Naive thymus-derived CD8-positive, alpha-beta T cell (primary cell): ENCODE results near the gene RBBP8. TPM values are rescaled to one million over a fixed set of nuclear protein-coding genes. Genes with fewer than 3 reads are reported as not detected.

Source experiments
- ATAC-seq, 2 donors: fragments of 150-1000 bp; cut with Tn5 transposase in 1 of 2; sonication (Bioruptor Pico), chemical (Tn5 transposase) in 1 of 2; 1 replicate in 1 of 2; 2 replicates in 1 of 2; pipeline ENCODE4 v1.10.0; 2021; ENCODE audit warnings: mild to moderate bottlenecking in 2 of 2, moderate library complexity in 2 of 2
- POLR2A ChIA-PET: fragments of 350-600 bp; sonication (Branson Sonifier 250); formaldehyde crosslinking; loops from one replicate; lab custom pipeline; 2021; ENCODE audit warnings: antibody characterized with exemption; lab: Charles Lee
- DNase-seq, 10 donors: peaks; one replicate each; pipeline versions ENCODE4 v3.0.0 to v3.0.0-alpha.2; 2020 to 2022
- H3K27ac Mint-ChIP-seq, 10 donors: one replicate each; pipeline ENCODE4 v1.8.0; 2020 to 2022; ENCODE audit warnings: mild to moderate bottlenecking in 10 of 10, mixed read lengths in 10 of 10, moderate library complexity in 4 of 10, inconsistent platforms in 1 of 10
- H3K27me3 Mint-ChIP-seq, 5 donors: one replicate each; pipeline ENCODE4 v1.8.0; 2021 to 2022; ENCODE audit warnings: mixed read lengths in 5 of 5
- H3K36me3 Mint-ChIP-seq, 3 donors: one replicate each; pipeline ENCODE4 v1.8.0; 2020 to 2022; ENCODE audit warnings: mixed read lengths in 3 of 3, mild to moderate bottlenecking in 2 of 3, inconsistent platforms in 1 of 3
- H3K4me1 Mint-ChIP-seq, 4 donors: one replicate each; pipeline ENCODE4 v1.8.0; 2021 to 2022; ENCODE audit warnings: mixed read lengths in 4 of 4
- H3K4me3 Mint-ChIP-seq, 10 donors: one replicate each; pipeline ENCODE4 v1.8.0; 2020 to 2022; ENCODE audit warnings: mild to moderate bottlenecking in 10 of 10, mixed read lengths in 10 of 10, moderate library complexity in 6 of 10, inconsistent platforms in 1 of 10
- H3K9me3 Mint-ChIP-seq, 9 donors: one replicate each; pipeline ENCODE4 v1.8.0; 2020 to 2022; ENCODE audit warnings: mixed read lengths in 9 of 9, mild to moderate bottlenecking in 3 of 9, inconsistent platforms in 1 of 9, moderate library complexity in 1 of 9
- polyA plus RNA-seq, 3 donors: library from polyadenylated mRNA; unstranded; fragments of 300-500 nt; fragmentation: Illumina TruSeq; gene quantifications; one replicate each; pipeline ENCODE4 v1.2.3, GENCODE V29; 2021
- total RNA-seq, 8 experiments: library from RNA in 2 of 8; stranded (reverse) in 2 of 8; gene quantifications; one replicate each; pipeline ENCODE4 v1.2.3 and lab custom pipeline; 2021 to 2026

Gene RBBP8
- total and polyA plus RNA-seq, 5 experiments from 2014 or later: 0.69 to 2.3 (median 1.2) TPM

DNA sequence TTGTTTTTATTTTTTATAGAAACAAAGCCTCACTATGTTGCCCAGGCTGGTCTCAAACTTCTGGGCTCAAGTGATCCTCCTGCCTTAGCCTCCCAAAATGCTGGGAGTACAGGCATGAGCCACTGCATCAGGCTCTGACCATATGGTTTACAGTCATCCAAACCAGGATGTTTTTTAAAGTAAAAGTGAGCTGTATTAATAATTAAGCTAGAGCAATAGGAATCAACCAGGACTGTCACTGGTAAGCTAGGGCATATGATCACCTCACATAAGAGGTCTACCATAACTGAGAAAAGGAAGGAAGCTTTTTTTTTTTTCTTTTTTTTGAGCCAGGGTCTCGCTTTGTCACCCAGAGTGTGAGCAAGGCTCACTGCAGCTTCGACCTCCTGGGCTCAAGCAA lies 8.5 kb upstream of the RBBP8 start:
- ATAC-seq (no peak), DNase-seq (no peak)
- H3K4me3 Mint-ChIP-seq: no peak overlapping the region
- no peaks in the 10 kb centered on the region for H3K27me3 Mint-ChIP-seq
- H3K4me1 Mint-ChIP-seq: no peaks in the 10 kb centered on the region
- H3K27ac Mint-ChIP-seq: no peak overlapping the region
- no peaks in the 10 kb centered on the region for H3K9me3 Mint-ChIP-seq
- POLR2A ChIA-PET: no interaction called here
- H3K36me3 Mint-ChIP-seq: peaks cover 0 to 2% (median 0%) of the 10 kb centered on the region in 3 donors

DNA sequence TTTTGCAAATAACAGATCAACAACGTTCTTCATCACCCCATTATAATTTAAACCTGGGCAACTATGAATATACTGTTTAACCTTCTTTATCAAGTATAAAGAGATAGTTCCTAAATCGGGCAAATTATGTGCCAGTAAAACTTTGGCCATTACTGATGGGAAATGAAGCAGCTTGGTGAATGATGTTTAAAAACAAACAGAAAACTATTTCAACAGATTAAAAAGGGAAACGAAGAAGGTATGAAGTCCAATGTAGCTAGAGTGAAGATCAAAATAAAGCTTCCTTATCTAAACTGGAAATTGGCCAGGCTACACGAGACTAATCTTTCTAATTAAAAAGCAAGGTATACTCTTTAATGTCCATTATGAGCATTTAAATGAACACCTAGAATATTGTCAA lies 6.7 kb upstream of the RBBP8 start:
- no peaks in the 10 kb centered on the region for H3K4me1 Mint-ChIP-seq
- POLR2A ChIA-PET: no interaction called here
- no peak for ATAC-seq

DNA sequence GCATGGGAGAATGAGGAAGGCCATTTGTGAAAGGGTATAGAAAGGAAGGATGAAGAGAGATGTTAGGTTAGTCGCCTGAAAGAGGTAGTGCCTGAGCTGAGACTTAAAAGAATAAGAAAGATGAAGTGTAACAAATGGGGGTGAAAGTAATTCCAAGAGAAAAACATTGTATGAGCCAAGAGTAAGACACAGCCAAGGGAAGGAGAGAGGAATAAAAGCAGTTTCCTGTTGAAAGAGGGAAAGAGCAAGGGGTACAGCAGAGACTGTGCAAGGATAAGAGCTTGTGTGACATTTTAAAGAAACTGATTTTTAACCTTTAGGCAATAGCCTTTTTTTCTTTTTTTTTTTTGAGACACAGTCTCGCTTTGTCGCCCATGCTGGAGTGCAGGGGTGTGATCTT lies 4.8 kb upstream of the RBBP8 start:
- H3K36me3 Mint-ChIP-seq: no peaks in the 10 kb centered on the region
- no peaks in the 10 kb centered on the region for H3K9me3 Mint-ChIP-seq
- DNase-seq (no peak), ATAC-seq (no peak)
- POLR2A ChIA-PET: no interaction called here
- H3K4me3 Mint-ChIP-seq: no peak overlapping the region
- peaks cover 0 to 3% (median 0%) of the 10 kb centered on the region in 5 donors for H3K27me3 Mint-ChIP-seq
- peak overlapping the region in 1 of 10 donors; percentile 0 for H3K27ac Mint-ChIP-seq
- peaks cover 2 to 6% (median 4%) of the 10 kb centered on the region in 4 donors for H3K4me1 Mint-ChIP-seq

More for the DNA sequence above, 6.7 kb upstream of the RBBP8 start:
- no peaks in the 10 kb centered on the region for H3K27me3 Mint-ChIP-seq
- H3K9me3 Mint-ChIP-seq: no peaks in the 10 kb centered on the region
- DNase-seq: no peak
- no peaks in the 10 kb centered on the region for H3K36me3 Mint-ChIP-seq
- H3K27ac Mint-ChIP-seq: no peak overlapping the region
- H3K4me3 Mint-ChIP-seq: no peak overlapping the region

DNA sequence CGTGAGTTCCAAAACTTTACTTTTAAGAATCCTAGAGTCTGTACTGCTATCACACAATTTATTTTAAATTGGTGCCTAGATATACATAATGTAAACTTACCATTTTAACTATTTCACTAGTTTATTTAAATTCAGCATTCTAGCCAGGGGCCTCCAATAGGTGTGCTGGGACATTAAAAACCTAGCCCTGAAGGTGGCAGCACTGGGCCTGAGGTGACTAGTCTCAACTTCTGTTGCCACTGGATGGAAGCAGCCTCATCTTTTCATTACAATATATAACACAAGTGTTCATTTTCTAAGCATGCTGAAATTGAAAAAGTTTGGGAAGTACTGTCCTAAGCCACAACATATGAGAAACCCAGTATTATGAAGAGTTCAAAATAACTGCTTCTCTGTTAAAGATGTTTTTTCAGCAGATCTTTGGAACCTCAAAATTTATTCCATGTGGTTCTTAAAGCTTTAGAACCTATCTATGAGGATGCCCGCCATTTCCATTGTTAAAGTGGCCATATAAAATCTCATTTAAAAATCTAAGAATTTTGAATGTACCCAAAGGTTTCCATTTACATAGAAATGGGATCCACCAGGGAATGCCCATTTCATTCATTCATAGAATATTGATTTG lies 2.9 kb upstream of the RBBP8 start:
- H3K4me3 Mint-ChIP-seq: no peak overlapping the region

DNA sequence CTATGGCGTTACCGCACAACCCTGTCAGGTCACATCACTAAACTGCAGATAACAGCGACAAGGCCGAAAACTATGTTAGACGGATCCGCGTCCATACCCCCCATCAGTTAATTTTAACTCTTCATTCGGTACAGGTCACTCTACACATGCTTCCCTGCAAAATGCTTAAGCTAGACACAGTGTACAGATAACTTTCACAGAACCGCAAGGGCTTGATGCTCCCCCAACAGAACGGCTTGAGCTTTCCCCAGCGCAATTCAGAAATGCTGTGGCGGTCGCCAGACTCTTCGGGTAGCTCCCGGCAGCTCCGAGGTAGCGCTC lies 283 bp upstream of the RBBP8 start:
- DNase-seq (no peak), ATAC-seq (no peak)
- Mint-ChIP-seq H3K27me3 (peaks cover 0 to 3% (median 0%) of the 10 kb centered on the region in 5 donors), H3K9me3 (no peaks in the 10 kb centered on the region), H3K4me1 (peaks cover 5 to 16% (median 10%) of the 10 kb centered on the region in 4 donors), H3K27ac (peak overlapping the region; percentile 10 to 88 (median 51)), H3K36me3 (no peaks in the 10 kb centered on the region), H3K4me3 (peak overlapping the region; percentile 85 to 96 (median 91))
- POLR2A ChIA-PET: interaction anchor here (1.3 kb wide), 1 partner anchor 138 kb away, joined by 3 read pairs; no protein-coding TSS in a partner anchor

More for the DNA sequence above, 2.9 kb upstream of the RBBP8 start:
- DNase-seq: peak; percentile 45 to 85 (median 70)
- H3K27me3 Mint-ChIP-seq: peaks cover 0 to 3% (median 0%) of the 10 kb centered on the region in 5 donors
- no peak overlapping the region for H3K27ac Mint-ChIP-seq
- peak; percentile 40 to 53 for ATAC-seq
- H3K4me1 Mint-ChIP-seq: peaks cover 5 to 16% (median 10%) of the 10 kb centered on the region in 4 donors
- H3K36me3 Mint-ChIP-seq: no peaks in the 10 kb centered on the region
- POLR2A ChIA-PET: no interaction called here
- H3K9me3 Mint-ChIP-seq: no peaks in the 10 kb centered on the region

DNA sequence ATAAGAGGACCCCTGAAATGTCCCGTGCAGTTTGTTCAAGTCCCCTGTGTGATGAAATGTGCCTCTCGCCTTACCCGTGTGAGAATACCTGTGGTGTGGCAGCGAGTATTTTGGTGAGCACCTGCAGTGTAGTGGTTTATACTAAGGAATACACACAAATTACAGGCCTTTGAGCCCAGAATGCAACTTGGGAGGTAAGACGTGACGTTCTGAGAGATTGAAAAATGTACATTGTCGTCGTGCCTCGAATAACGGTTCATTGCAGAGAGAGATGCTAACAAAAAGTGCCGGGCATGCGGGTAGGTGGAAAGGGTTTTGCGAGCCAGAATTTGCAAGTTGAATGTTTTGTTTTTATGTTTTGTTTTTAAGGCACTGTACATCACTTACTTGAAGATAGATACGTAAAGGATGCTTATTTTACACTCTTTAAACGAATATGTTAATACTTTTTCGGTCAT lies 867 bp downstream of the RBBP8 start:
- peaks cover 0 to 2% (median 0%) of the 10 kb centered on the region in 3 donors for H3K36me3 Mint-ChIP-seq
- H3K4me3 Mint-ChIP-seq: peak overlapping the region; percentile 85 to 97 (median 91)
- no peaks in the 10 kb centered on the region for H3K9me3 Mint-ChIP-seq
- peak; percentile 52 to 55 for ATAC-seq
- peak overlapping the region; percentile 17 to 95 (median 82) for H3K27ac Mint-ChIP-seq
- no peak for DNase-seq
- H3K27me3 Mint-ChIP-seq: peaks cover 0 to 6% (median 0%) of the 10 kb centered on the region in 5 donors
- POLR2A ChIA-PET: interaction anchor here (1.3 kb wide), 1 partner anchor 137 kb away, joined by 3 read pairs; no protein-coding TSS in a partner anchor
- peaks cover 5 to 17% (median 10%) of the 10 kb centered on the region in 4 donors for H3K4me1 Mint-ChIP-seq

DNA sequence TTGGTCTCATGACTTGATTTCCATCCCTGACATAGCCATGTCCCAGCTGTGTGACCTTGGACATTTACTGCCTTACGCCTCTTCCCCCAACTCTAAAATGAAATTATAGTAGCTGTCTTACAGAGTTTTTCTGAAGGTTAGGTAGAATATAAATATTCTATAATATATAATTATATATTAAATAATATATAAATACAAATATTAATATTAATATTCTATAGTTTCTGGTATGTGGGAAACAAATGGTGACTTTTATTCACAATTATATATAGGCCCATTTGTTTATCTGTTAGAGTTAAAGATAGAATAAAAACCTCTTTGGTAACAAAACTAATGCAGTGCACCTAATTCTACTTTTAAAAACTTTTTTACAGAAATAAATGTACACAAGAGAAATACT lies 1.7 kb downstream of the RBBP8 start:
- Mint-ChIP-seq H3K27me3 (peaks cover 0 to 6% (median 0%) of the 10 kb centered on the region in 5 donors), H3K4me3 (peak overlapping the region in 4 of 10 donors; percentile 50 to 91 (median 57)), H3K4me1 (peaks cover 5 to 21% (median 10%) of the 10 kb centered on the region in 4 donors), H3K27ac (no peak overlapping the region), H3K9me3 (no peaks in the 10 kb centered on the region), H3K36me3 (peaks cover 0 to 2% (median 0%) of the 10 kb centered on the region in 3 donors)
- DNase-seq (no peak), ATAC-seq (no peak)
- POLR2A ChIA-PET: no interaction called here

DNA sequence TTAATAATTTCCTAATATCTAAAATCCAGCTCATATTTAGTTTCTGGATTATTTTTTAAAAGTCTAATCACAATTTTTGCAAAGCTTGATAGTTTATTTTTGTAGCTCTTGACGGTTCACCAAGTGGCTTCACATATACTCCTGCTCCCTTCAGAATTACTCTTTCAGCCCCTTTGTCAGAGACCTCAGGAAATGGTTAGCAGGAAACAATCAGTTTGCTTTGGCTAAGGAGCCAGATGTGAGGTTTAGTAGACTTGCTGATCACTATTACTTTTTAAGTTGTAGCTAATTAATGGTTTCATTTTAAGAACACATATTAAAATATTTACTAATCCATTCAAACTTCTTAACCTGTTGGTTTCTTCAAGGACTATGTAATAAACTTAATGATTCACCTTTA lies 2.3 kb downstream of the RBBP8 start:
- DNase-seq (no peak), ATAC-seq (no peak)
- POLR2A ChIA-PET: no interaction called here
- H3K27me3 Mint-ChIP-seq: peaks cover 0 to 6% (median 0%) of the 10 kb centered on the region in 5 donors
- H3K27ac Mint-ChIP-seq: no peak overlapping the region
- H3K9me3 Mint-ChIP-seq: no peaks in the 10 kb centered on the region
- H3K36me3 Mint-ChIP-seq: peaks cover 0 to 2% (median 0%) of the 10 kb centered on the region in 3 donors
- H3K4me1 Mint-ChIP-seq: peaks cover 5 to 23% (median 10%) of the 10 kb centered on the region in 4 donors
- H3K4me3 Mint-ChIP-seq: no peak overlapping the region

DNA sequence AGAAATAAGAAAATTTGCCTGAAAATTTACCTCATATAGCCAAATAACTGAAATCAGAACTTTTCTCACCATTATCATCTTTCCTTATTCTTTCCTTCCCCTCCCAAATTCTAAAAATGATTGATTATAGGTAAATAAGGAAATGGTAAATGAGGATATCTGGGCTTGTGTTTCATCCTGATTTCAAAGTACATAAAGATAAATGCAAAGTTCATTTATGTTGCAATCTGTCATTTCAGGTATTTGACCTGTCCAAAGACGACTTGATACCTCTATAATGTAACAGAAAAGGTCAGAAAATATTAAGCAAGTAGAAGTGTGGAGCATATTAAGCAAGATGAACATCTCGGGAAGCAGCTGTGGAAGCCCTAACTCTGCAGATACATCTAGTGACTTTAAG lies 3.4 kb downstream of the RBBP8 start:
- peaks cover 5 to 23% (median 10%) of the 10 kb centered on the region in 4 donors for H3K4me1 Mint-ChIP-seq
- peaks cover 0 to 6% (median 0%) of the 10 kb centered on the region in 5 donors for H3K27me3 Mint-ChIP-seq
- DNase-seq (no peak), ATAC-seq (no peak)
- H3K4me3 Mint-ChIP-seq: no peak overlapping the region
- peaks cover 0 to 2% (median 0%) of the 10 kb centered on the region in 3 donors for H3K36me3 Mint-ChIP-seq
- H3K9me3 Mint-ChIP-seq: no peaks in the 10 kb centered on the region
- no peak overlapping the region for H3K27ac Mint-ChIP-seq
- POLR2A ChIA-PET: no interaction called here

DNA sequence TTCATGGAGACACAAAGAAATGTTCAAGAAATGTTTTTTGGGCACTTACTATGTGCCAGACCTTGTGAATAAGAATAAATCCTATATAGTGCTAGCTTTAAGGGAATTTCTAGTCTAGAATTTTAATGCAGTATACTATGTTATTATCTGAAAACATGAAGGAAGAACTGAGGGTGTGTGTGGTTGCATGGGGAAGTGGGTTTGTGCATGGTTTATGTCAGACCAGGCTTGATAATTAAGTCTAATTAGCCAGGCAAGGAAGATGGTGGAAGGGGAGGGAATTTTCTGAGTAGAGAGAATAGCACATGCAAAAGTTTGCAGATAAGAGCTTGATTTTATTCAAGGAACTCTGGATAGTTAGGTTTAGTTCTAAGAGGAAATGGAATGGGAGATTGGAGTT lies 6.5 kb downstream of the RBBP8 start:
- Mint-ChIP-seq H3K27ac (no peak overlapping the region), H3K36me3 (peaks cover 0 to 2% (median 0%) of the 10 kb centered on the region in 3 donors), H3K4me1 (peaks cover 0 to 8% (median 0%) of the 10 kb centered on the region in 4 donors), H3K27me3 (peaks cover 0 to 3% (median 0%) of the 10 kb centered on the region in 5 donors), H3K4me3 (no peak overlapping the region), H3K9me3 (no peaks in the 10 kb centered on the region)
- ATAC-seq: no peak
- POLR2A ChIA-PET: no interaction called here
- DNase-seq: no peak

DNA sequence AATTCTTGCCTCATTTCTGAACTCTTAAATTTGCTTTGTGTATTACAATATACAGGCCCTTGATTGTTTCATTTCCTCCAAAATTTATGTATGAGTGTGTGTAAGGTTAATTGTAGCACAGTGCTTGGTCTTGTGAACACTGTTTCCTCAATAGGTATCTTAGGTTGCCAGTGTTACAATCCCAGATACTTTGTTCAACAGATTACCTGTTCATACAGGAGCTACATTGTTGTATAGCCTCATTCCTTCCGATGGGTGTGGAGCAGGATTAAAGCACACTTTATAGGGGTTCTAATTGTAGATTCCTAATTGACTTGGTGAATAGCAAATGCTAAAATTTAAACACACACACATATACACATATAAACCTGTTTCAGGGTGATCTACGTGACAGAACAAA lies 10.7 kb downstream of the RBBP8 start:
- no peaks in the 10 kb centered on the region for H3K27me3 Mint-ChIP-seq
- no peaks in the 10 kb centered on the region for H3K36me3 Mint-ChIP-seq
- no peaks in the 10 kb centered on the region for H3K9me3 Mint-ChIP-seq
- H3K27ac Mint-ChIP-seq: no peak overlapping the region
- DNase-seq (no peak), ATAC-seq (no peak)
- peaks cover 0 to 7% (median 0%) of the 10 kb centered on the region in 4 donors for H3K4me1 Mint-ChIP-seq
- no peak overlapping the region for H3K4me3 Mint-ChIP-seq
- POLR2A ChIA-PET: no interaction called here

DNA sequence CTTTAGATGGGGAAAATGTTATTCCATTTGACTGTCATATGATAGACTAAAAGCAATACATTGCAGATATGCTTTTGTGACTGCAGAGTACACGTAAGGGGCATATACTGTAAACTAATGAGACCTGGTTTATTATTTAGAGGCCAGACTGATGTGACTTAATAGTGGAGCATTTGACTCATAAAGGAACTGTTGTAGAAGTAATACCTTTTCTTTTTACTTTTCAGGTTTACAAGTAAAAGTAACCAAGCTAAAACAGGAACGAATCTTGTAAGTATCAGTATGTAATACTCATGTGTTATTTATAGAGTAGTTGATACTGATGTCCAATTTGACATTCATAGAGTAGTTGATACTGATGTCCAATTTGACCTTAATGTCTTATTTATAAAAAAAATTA lies 13.1 kb downstream of the RBBP8 start:
- Mint-ChIP-seq H3K36me3 (peaks cover 0 to 11% (median 4%) of the 10 kb centered on the region in 3 donors), H3K27me3 (no peaks in the 10 kb centered on the region), H3K27ac (no peak overlapping the region), H3K4me1 (no peaks in the 10 kb centered on the region), H3K4me3 (no peak overlapping the region), H3K9me3 (no peaks in the 10 kb centered on the region)
- ATAC-seq (no peak), DNase-seq (no peak)
- POLR2A ChIA-PET: no interaction called here

DNA sequence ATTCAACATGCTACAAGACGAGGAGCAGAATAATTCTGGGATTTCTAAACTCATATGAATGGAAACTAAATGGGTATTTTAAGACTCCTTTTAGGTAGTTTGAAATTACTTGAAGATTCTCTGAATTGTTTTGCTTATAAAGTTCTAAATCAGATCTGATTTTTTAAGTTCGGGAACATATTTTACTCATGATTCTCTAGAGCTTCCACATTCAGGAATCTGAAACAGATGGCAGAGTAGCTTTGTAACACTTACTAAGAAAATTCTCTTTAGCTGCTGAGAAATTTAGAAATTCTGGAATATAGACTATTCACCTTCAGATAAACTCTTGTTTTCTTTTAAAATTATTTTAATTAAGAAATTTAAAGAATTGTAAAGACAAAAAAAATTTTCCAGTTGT lies 13.7 kb downstream of the RBBP8 start:
- no peaks in the 10 kb centered on the region for H3K27me3 Mint-ChIP-seq

More for the DNA sequence above, 13.7 kb downstream of the RBBP8 start:
- Mint-ChIP-seq H3K9me3 (peaks cover 0 to 2% (median 0%) of the 10 kb centered on the region in 9 donors), H3K4me3 (no peak overlapping the region), H3K4me1 (peaks cover 0 to 4% (median 0%) of the 10 kb centered on the region in 4 donors), H3K27ac (no peak overlapping the region), H3K36me3 (peaks cover 0 to 11% (median 4%) of the 10 kb centered on the region in 3 donors)
- POLR2A ChIA-PET: no interaction called here
- ATAC-seq: no peak
- no peak for DNase-seq
